GM18507 (cell line): ENCODE measurements around the gene DMRTC2.
A peak's percentile ranks its signal among the peaks of the same experiment; 100 is the strongest.
"Not testable (repeated sequence)": the region's sequence is repeated elsewhere in the genome, so short reads cannot be mapped to it uniquely, and the experiment has no call there.

Experiments
- DNase-seq: peaks from one replicate; pipeline ENCODE4 v3.0.0; 2011; ENCODE audit warnings: low read depth; ENCODE audit not compliant: insufficient read length; ENCODE audit errors: extremely low spot score
- FAIRE-seq: peaks from 2 replicates; lab custom pipeline; 2011; peaks lifted over from hg19 to GRCh38; lab: Jason Lieb, UNC

Gene DMRTC2

GRCh38 chr19:41868120-41868988 lies 23.5 kb downstream of the DMRTC2 start:
- DNase-seq (no peak), FAIRE-seq (no peak)

- DNase-seq (no peak), FAIRE-seq (no peak)
Measured at GRCh38 chr19:41868989-41869300, 24.1 kb downstream of the DMRTC2 start.

- DNase-seq (no peak), FAIRE-seq (no peak)
Measured at GRCh38 chr19:41869374-41869955, 24.6 kb downstream of the DMRTC2 start.

- DNase-seq: no peak
- no peak for FAIRE-seq
Measured at GRCh38 chr19:41870401-41870873, 25.6 kb downstream of the DMRTC2 start.

GRCh38 chr19:41871573-41872383 lies 26.9 kb downstream of the DMRTC2 start:
- FAIRE-seq (peak; percentile 97), DNase-seq (peak; percentile 67)

GRCh38 chr19:41872384-41872774 lies 27.5 kb downstream of the DMRTC2 start:
- DNase-seq (no peak), FAIRE-seq (no peak)

GRCh38 chr19:41872775-41873647 lies 28.2 kb downstream of the DMRTC2 start:
- DNase-seq (no peak), FAIRE-seq (peak; percentile 78)

- not testable (repeated sequence) for DNase-seq, FAIRE-seq
Measured at GRCh38 chr19:41875973-41876372, 31.1 kb downstream of the DMRTC2 start.

- FAIRE-seq (peak; percentile 99), DNase-seq (peak; percentile 60)
Measured at GRCh38 chr19:41876847-41877832, 32.3 kb downstream of the DMRTC2 start, which contains the start of gene CD79A. Gene CD79A (plus strand): TSS chr19:41877279. CDS start chr19:41877305, 26 bp downstream.

- DNase-seq (no peak), FAIRE-seq (peak; percentile 83)
Measured at GRCh38 chr19:41877916-41878905, 33.4 kb downstream of the DMRTC2 start.

GRCh38 chr19:41879080-41879479 lies 34.2 kb downstream of the DMRTC2 start:
- DNase-seq (no peak), FAIRE-seq (no peak)

GRCh38 chr19:41879670-41880328 lies 35.0 kb downstream of the DMRTC2 start:
- FAIRE-seq (no peak), DNase-seq (no peak)

GRCh38 chr19:41880329-41880708 lies 35.5 kb downstream of the DMRTC2 start:
- DNase-seq: no peak
- FAIRE-seq: no peak

GRCh38 chr19:41882568-41883462 lies 38.0 kb downstream of the DMRTC2 start, which contains the start of gene ARHGEF1:
Gene ARHGEF1 (plus strand): TSS chr19:41883184. CDS start chr19:41888083, 4,899 bp downstream.
- FAIRE-seq (peak; percentile 85), DNase-seq (no peak)

- DNase-seq (no peak), FAIRE-seq (no peak)
Measured at GRCh38 chr19:41883463-41883820, 38.6 kb downstream of the DMRTC2 start.
